Fibroblast of mammary gland (primary cell): ENCODE data around the gene BRMS1L.

ENCODE experiments used
- DNase-seq: peaks from one replicate; pipeline ENCODE4 v3.0.0-alpha.2; 2010; ENCODE audit warnings: low read depth
- H3K4me3 ChIP-seq: 2 replicates; pipeline ENCODE4 v1.5.1; 2011; ENCODE audit warnings: low read depth, mild to moderate bottlenecking, low read length, moderate library complexity; ENCODE audit not compliant: control insufficient read depth
- TF ChIP-seq, protein P1 (sequence below): conservative IDR thresholded peaks from 2 replicates; pipeline ENCODE4 v1.5.1; 2011; ENCODE audit warnings: low read depth, low read length, inconsistent platforms; ENCODE audit not compliant: control insufficient read depth, insufficient read depth

The BRMS1L gene

DNA sequence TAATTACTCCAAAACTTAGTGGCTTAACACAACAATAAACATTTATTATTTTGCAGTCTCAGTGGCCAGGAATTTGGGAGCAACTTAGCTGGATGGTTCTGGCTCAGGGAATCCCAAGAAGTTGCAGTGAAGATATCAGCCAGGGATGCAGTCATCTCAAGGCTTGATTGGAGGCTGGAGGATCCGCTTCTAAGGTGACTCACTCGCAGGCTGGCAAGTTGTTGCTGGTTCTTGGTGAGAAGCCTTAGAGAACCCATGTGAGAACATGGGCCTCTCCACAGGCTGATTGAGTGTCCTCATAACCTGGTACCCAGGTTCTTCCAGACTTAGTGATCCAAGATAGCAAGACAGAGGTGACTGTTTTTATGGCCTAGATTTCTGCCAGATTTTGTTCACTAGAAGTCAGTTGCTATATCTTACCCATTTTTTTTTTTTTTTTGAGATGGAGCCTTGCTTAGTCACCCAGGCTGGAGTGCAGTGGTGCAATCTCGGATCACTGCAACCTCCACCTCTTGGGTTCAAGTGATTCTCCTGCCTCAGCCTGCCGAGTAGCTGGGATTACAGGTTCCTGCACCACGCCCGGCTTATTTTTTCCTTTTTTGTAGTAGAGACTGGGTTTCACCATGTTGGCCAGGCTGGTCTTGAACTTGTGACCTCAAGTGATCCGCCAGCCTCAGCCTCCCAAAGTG is 32.5 kb downstream of the BRMS1L start:
- TF ChIP-seq, protein P1, sequence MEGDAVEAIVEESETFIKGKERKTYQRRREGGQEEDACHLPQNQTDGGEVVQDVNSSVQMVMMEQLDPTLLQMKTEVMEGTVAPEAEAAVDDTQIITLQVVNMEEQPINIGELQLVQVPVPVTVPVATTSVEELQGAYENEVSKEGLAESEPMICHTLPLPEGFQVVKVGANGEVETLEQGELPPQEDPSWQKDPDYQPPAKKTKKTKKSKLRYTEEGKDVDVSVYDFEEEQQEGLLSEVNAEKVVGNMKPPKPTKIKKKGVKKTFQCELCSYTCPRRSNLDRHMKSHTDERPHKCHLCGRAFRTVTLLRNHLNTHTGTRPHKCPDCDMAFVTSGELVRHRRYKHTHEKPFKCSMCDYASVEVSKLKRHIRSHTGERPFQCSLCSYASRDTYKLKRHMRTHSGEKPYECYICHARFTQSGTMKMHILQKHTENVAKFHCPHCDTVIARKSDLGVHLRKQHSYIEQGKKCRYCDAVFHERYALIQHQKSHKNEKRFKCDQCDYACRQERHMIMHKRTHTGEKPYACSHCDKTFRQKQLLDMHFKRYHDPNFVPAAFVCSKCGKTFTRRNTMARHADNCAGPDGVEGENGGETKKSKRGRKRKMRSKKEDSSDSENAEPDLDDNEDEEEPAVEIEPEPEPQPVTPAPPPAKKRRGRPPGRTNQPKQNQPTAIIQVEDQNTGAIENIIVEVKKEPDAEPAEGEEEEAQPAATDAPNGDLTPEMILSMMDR = no peak
- H3K4me3 ChIP-seq = no peak overlapping the region
- peak; percentile 76 for DNase-seq

DNA sequence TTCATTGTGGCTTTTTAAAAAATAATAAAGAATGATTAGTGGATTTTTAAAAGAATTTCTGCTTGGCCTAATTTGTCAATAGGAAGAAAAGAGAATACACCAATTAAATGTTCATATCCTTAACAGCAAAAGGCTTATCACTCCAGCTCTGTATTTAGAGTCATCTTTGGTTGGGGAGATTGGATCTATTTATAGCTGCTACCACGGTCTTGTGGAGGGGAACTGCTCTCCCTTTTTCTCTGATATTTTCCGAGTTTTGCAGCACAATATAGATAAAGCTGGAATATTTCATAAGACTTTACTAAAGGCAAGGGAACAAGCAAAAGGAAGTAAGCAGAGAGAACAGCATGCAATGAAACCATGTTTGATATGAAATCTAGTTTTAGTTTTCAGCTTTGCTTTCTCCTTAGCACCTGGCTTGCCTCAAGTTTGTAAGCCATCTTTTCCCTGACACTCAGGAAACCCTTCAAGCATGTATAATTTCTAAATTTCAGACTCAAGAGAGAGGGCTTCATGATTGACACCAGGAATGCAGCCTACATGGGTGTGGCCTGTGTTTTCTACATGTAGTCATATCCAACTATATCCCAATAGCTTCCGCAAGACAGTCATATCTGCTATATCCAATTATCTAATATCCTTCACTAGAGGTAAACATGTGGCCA is 35.2 kb downstream of the BRMS1L start:
- H3K4me3 ChIP-seq = no peak overlapping the region
- DNase-seq = no peak
- TF ChIP-seq, protein P1 = no peak

DNA sequence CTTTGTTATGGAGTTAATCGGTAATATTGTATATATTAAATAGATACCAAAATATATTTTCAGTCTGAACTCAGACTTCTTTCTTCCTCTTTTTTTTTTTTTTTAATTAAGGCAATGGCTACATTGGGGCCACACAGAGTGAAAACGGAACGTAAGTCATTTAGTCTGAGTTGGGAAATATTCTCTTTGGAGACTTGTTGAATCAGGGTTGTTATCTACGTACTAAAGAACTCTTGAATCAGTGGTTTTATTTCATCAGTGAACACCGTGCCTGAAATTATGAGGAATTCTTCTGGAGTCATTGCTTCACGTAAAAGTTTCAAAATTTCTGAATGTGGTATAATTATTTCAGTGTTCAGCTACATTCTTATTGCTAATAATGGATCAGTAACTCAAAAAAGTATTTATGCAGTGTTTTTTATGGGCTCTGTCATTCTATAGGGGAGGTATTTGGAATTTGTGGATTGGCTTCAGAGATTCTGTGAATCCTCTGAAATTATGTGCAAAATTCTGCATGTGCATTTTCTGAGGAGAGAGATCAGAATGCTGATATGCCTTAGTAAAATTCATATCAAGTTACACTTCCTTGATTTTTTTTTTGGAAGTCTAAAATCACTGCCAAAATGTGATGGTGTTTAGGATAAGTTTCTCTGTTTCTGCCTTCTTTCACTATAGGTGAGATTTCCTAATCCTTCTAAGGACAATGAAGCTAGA is 39.6 kb downstream of the BRMS1L start:
- DNase-seq = no peak
- TF ChIP-seq, protein P1 = no peak
- no peak overlapping the region for H3K4me3 ChIP-seq

DNA sequence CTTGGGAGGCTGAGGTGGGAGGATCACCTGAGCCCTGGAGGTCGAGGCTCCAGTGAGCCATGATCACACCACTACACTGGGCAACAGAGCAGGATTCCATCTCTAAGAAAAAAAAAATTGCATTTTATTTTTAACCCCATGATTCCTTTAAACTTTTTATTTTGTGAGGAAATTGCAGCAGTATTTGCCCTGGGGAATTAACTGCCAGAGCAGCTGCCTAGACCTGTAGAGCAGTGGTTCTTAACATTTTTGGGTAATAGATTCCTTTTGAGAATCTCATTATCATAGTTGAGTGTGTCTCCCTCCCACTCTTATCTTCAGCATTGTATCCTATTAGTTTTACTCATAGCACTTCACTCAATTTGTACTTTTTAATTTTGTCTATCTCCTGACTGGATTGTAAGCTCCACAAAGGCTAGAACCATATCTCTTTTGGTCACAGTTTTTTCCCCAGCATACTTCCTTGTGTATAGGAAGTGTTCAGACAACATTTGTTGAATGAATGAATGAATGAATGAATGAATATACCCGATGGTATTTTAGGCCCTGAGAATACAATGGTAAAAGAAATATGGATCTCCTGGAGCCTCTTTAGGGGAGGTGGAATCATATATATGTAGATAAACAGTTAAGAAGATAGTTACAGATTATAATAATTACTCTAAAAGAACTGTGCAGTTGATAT is 40.6 kb downstream of the BRMS1L start:
- DNase-seq = no peak
- TF ChIP-seq, protein P1 = no peak
- no peak overlapping the region for H3K4me3 ChIP-seq

DNA sequence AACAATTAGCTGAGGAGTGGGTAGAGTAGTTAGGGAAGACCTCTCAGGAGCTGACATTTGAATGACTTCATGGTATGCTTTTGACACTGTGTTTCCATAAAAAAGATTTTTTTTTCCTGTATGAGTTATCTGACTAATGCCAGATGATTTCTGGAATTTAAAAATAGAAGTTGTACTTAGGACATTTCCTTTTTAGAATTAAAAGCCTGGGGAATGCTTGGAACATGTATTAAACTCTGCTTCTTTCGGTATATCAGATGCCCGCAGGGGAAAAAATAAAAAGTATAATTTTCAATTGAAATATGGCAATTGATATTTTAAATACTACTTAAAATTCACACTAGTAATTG is 41.1 kb downstream of the BRMS1L start:
- no peak overlapping the region for H3K4me3 ChIP-seq
- no peak for DNase-seq
- TF ChIP-seq, protein P1 = no peak

DNA sequence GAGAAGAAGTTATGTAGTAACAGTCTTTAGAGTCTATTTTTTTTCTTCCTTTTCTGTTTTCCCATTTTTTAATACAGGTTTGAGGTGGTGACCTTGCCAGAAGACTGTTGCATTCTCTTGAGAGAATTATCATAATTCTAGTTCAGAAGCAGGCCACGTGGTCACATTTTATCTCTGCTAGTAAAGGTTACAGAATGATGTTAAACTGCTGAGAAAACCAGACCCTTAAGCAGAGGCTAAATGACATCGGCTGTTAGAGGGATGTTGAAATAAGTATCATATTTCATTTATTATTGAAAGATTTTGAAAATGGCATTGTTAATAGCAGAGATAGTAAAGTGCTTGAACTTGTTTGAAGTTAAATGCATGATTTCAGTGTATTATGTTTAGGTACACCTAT is 49.2 kb downstream of the BRMS1L start:
- H3K4me3 ChIP-seq = no peak overlapping the region
- TF ChIP-seq, protein P1 = no peak
- DNase-seq = peak; percentile 8
